DOHH2 (cell line): ENCODE results near the gene NANP.

ENCODE experiments used
- H3F3A ChIP-seq: fragments of 200-600 bp; sonication (generic), shearing (Covaris generic); 2 replicates; pipeline ENCODE4 v1.6.0; 2016; ENCODE audit warnings: antibody characterized with exemption, mild to moderate bottlenecking; ENCODE audit not compliant: control insufficient read depth, insufficient read depth
- H3K27ac ChIP-seq: fragments of 200-600 bp; sonication (generic); 2 replicates; pipeline ENCODE4 v1.5.1; 2014; ENCODE audit warnings: low read depth, mild to moderate bottlenecking, low read length, moderate library complexity
- H3K27me3 ChIP-seq: fragments of 200-600 bp; sonication (generic); 2 replicates; pipeline ENCODE4 v1.6.1; 2014; ENCODE audit warnings: mild to moderate bottlenecking, low read length, mixed read lengths; ENCODE audit not compliant: control insufficient read depth
- H3K36me3 ChIP-seq: fragments of 200-600 bp; sonication (generic); 2 replicates; pipeline ENCODE4 v1.6.1; 2014; ENCODE audit warnings: mild to moderate bottlenecking, low read length, moderate library complexity, mixed read lengths; ENCODE audit not compliant: control insufficient read depth
- H3K4me1 ChIP-seq: fragments of 200-600 bp; sonication (generic); 2 replicates; pipeline ENCODE4 v1.6.1; 2014; ENCODE audit warnings: mild to moderate bottlenecking, low read length, mixed read lengths; ENCODE audit not compliant: control insufficient read depth
- H3K4me2 ChIP-seq: fragments of 200-600 bp; sonication (generic); 2 replicates; pipeline ENCODE4 v1.6.0; 2014; ENCODE audit warnings: mild to moderate bottlenecking, low read length, moderate library complexity
- H3K4me3 ChIP-seq: fragments of 200-600 bp; sonication (generic); 2 replicates; pipeline ENCODE4 v1.5.1; 2014; ENCODE audit warnings: mild to moderate bottlenecking, low read length, mixed read lengths
- H3K79me2 ChIP-seq: fragments of 200-600 bp; sonication (generic); 2 replicates; pipeline ENCODE4 v1.6.1; 2014; ENCODE audit warnings: mild to moderate bottlenecking, low read length, mixed read lengths; ENCODE audit not compliant: control insufficient read depth
- H3K9me2 ChIP-seq: fragments of 200-600 bp; sonication (generic); replicated peaks from 2 replicates; pipeline ENCODE4 v1.6.1; 2014; ENCODE audit warnings: mild to moderate bottlenecking, low read length, mixed read lengths; ENCODE audit not compliant: control insufficient read depth
- H3K9me3 ChIP-seq: fragments of 200-600 bp; sonication (generic); 2 replicates; pipeline ENCODE4 v1.6.1; 2014; ENCODE audit warnings: antibody characterized with exemption, low read length, mixed read lengths; ENCODE audit not compliant: control insufficient read depth, insufficient read depth
- H4K20me1 ChIP-seq: fragments of 200-600 bp; sonication (generic); 2 replicates; pipeline ENCODE4 v1.6.0; 2014; ENCODE audit warnings: low read depth, mild to moderate bottlenecking, antibody characterized with exemption, low read length, moderate library complexity; ENCODE audit not compliant: control insufficient read depth, insufficient read depth
- CTCF ChIP-seq: fragments of 200-600 bp; sonication (generic); IDR thresholded peaks from one replicate; pipeline ENCODE4 v1.5.1; 2014; ENCODE audit warnings: antibody characterized with exemption, mild to moderate bottlenecking, low read depth, low read length; ENCODE audit not compliant: poor library complexity, severe bottlenecking
- EZH2phosphoT487 ChIP-seq: fragments of 200-600 bp; sonication (generic); IDR thresholded peaks from 2 replicates; pipeline ENCODE4 v1.6.1; 2017; ENCODE audit warnings: borderline replicate concordance, mild to moderate bottlenecking, antibody characterized with exemption, low read length, moderate library complexity, mixed read lengths

NANP gene

GRCh38 chr20:25571817-25572216 is 52.0 kb downstream of the NANP start:
- H3K4me1 ChIP-seq = no peaks in the 10 kb centered on the region
- no peaks in the 10 kb centered on the region for H3K9me3 ChIP-seq
- H3K79me2 ChIP-seq = no peaks in the 10 kb centered on the region
- no peak overlapping the region for H3K4me3 ChIP-seq
- H3F3A ChIP-seq = no peaks in the 10 kb centered on the region
- H4K20me1 ChIP-seq = no peaks in the 10 kb centered on the region
- H3K36me3 ChIP-seq = no peaks in the 10 kb centered on the region
- H3K27ac ChIP-seq = no peak overlapping the region
- H3K27me3 ChIP-seq = no peaks in the 10 kb centered on the region
- H3K4me2 ChIP-seq = no peak overlapping the region
- H3K9me2 ChIP-seq = no peaks in the 10 kb centered on the region
- no peak for TF ChIP-seq CTCF
- TF ChIP-seq EZH2phosphoT487 = no peak

GRCh38 chr20:25571240-25571639 is 52.6 kb downstream of the NANP start:
- Histone ChIP-seq H3K27ac (no peak overlapping the region), H3K9me3 (no peaks in the 10 kb centered on the region), H3K9me2 (no peaks in the 10 kb centered on the region), H4K20me1 (no peaks in the 10 kb centered on the region), H3K4me3 (no peak overlapping the region), H3K27me3 (no peaks in the 10 kb centered on the region), H3K4me1 (no peaks in the 10 kb centered on the region), H3K79me2 (no peaks in the 10 kb centered on the region), H3F3A (no peaks in the 10 kb centered on the region), H3K4me2 (no peak overlapping the region), H3K36me3 (no peaks in the 10 kb centered on the region)
- TF ChIP-seq EZH2phosphoT487 (no peak), CTCF (no peak)

- Histone ChIP-seq H3K27ac (no peak overlapping the region), H4K20me1 (no peaks in the 10 kb centered on the region), H3K9me3 (no peaks in the 10 kb centered on the region), H3K4me3 (no peak overlapping the region), H3K9me2 (no peaks in the 10 kb centered on the region), H3F3A (no peaks in the 10 kb centered on the region), H3K79me2 (no peaks in the 10 kb centered on the region), H3K27me3 (no peaks in the 10 kb centered on the region), H3K36me3 (no peaks in the 10 kb centered on the region), H3K4me2 (no peak overlapping the region), H3K4me1 (no peaks in the 10 kb centered on the region)
- TF ChIP-seq EZH2phosphoT487 (no peak), CTCF (no peak)
Observed at GRCh38 chr20:25570148-25570530, 53.7 kb downstream of the NANP start.

DNA sequence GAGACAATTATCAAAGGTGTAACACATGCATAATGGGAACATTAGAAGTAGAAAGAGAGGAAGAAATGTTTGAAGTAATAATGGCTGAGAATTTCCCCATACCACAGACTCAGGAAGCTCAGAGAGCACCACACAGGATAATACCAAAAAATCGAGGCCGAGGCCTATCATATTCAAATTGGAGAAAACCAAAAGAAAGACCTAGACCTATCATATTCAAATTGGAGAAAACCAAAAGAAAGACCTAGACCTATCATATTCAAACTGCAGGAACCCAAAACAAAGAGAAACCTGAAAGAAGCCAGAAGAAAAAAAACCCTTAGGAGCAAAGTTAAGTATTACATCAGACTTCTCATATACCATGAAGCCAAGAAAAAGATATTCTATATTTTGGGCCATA is 56.5 kb downstream of the NANP start:
- Histone ChIP-seq H3K4me1 (no peaks in the 10 kb centered on the region), H3K4me2 (no peak overlapping the region), H3K9me3 (no peaks in the 10 kb centered on the region), H3K27ac (no peak overlapping the region), H3K4me3 (no peak overlapping the region), H4K20me1 (no peaks in the 10 kb centered on the region), H3K36me3 (no peaks in the 10 kb centered on the region), H3F3A (no peaks in the 10 kb centered on the region), H3K27me3 (no peaks in the 10 kb centered on the region), H3K79me2 (no peaks in the 10 kb centered on the region), H3K9me2 (no peaks in the 10 kb centered on the region)
- TF ChIP-seq CTCF = no peak
- no peak for TF ChIP-seq EZH2phosphoT487
